Measurements from ENCODE around the gene LAPTM5.

DNA sequence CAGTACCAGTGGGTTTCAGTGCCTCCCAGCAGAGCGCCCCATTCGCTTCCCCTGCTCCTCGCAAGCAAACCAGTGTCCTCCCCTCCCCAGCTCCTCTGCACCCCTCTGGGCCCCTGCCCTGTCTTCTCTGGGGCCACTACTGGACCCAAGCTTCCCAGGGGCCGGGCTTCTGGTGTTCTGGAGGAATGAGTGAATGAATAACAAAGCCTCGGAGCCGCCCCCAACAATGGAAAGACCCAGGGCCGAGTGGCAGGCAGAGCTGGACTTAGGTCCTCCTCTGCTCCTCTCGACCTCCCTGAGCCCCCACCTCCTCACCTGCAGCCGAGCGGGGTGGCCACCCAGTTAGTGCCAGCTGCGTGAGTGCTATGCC is 71.8 kb downstream of the LAPTM5 start:
- TF ChIP-seq POLR2A (IDR thresholded peaks at IDR 0.05), result no peak
- no peak for TF ChIP-seq CTCF (IDR thresholded peaks at IDR 0.05 in 8 of 11, conservative IDR thresholded peaks at IDR 0.05 in 3 of 11)
- no peak for TF ChIP-seq POLR2AphosphoS5 (IDR thresholded peaks at IDR 0.05)

Measured in spleen (tissue), 7 donors.